HCT116 (cell line): ENCODE results near the gene HAPLN2.

ENCODE experiments used
- CEBPB ChIP-seq: IDR thresholded peaks from 2 replicates; pipeline ENCODE4 v1.6.1; 2012; ENCODE audit warnings: low read depth
- CTCF ChIP-seq, 3 experiments: fragments of 200-600 bp in 1 of 3; sonication (generic) in 1 of 3; IDR thresholded peaks in 2 of 3; conservative IDR thresholded peaks in 1 of 3; 2 replicates each; pipeline ENCODE4 v1.5.1; 2012 to 2017; ENCODE audit warnings: low read depth in 2 of 3, low read length in 2 of 3, antibody characterized with exemption in 1 of 3, borderline replicate concordance in 1 of 3, control low read depth in 1 of 3, mild to moderate bottlenecking in 1 of 3, mixed read lengths in 1 of 3, mixed run types in 1 of 3, moderate library complexity in 1 of 3; ENCODE audit not compliant: insufficient read depth in 1 of 3
- EZH2 ChIP-seq: fragments of 200-600 bp; sonication (generic); IDR thresholded peaks from 2 replicates; pipeline ENCODE4 v1.6.1; 2017; ENCODE audit warnings: antibody characterized with exemption, mixed run types
- FOSL1 ChIP-seq: IDR thresholded peaks from 2 replicates; pipeline ENCODE4 v1.6.1; 2012; ENCODE audit warnings: low read depth
- POLR2A ChIP-seq: IDR thresholded peaks from 2 replicates; pipeline ENCODE4 v1.7.0; 2011; ENCODE audit warnings: borderline replicate concordance; ENCODE audit not compliant: insufficient read depth, insufficient read length; ENCODE audit errors: extremely low read depth
- POLR2AphosphoS5 ChIP-seq: IDR thresholded peaks from 2 replicates; pipeline ENCODE4 v1.6.1; 2011; ENCODE audit warnings: mild to moderate bottlenecking, low read depth, low read length, moderate library complexity
- RAD21 ChIP-seq: IDR thresholded peaks from 2 replicates; pipeline ENCODE4 v1.6.1; 2012; ENCODE audit warnings: low read depth, mild to moderate bottlenecking
- REST ChIP-seq: IDR thresholded peaks from 2 replicates; pipeline ENCODE4 v1.6.1; 2012; ENCODE audit warnings: low read depth
- SRF ChIP-seq: IDR thresholded peaks from 2 replicates; pipeline ENCODE4 v1.6.1; 2012; ENCODE audit warnings: low read depth
- YY1 ChIP-seq: IDR thresholded peaks from 2 replicates; pipeline ENCODE4 v1.6.1; 2011; ENCODE audit warnings: low read length, low read depth, moderate library complexity, mild to moderate bottlenecking; ENCODE audit not compliant: insufficient replicate concordance; ENCODE audit errors: extremely low read depth
- ZFX ChIP-seq: fragments of 450-650 bp; IDR thresholded peaks from 2 replicates; pipeline ENCODE4 v1.6.1; 2017
- ZNF274 ChIP-seq: fragments of 200-500 bp; sonication (Bioruptor generic); IDR thresholded peaks from 2 replicates; pipeline ENCODE4 v1.6.1; 2014; ENCODE audit warnings: mild to moderate bottlenecking, low read depth, low read length, inconsistent platforms
- TF ChIP-seq, protein P1 (sequence below): IDR thresholded peaks from 2 replicates; pipeline ENCODE4 v1.6.1; 2012

GRCh38 chr1:156638189-156638985 is 19.2 kb downstream of the HAPLN2 start:
- TF ChIP-seq FOSL1 (no peak), RAD21 (no peak), CTCF (IDR thresholded peaks at IDR 0.05 in 2 of 3, conservative IDR thresholded peaks at IDR 0.05 in 1 of 3; ENCODE audit: borderline replicate concordance in 1 of 3, insufficient read depth in 1 of 3, low read depth in 2 of 3, low read length in 2 of 3) (no peak), POLR2AphosphoS5 (peak; percentile 55), EZH2 (no peak), ZNF274 (no peak), POLR2A (no peak), SRF (no peak), ZFX (no peak), YY1 (no peak), CEBPB (no peak), REST (no peak)
- TF ChIP-seq, protein P1, sequence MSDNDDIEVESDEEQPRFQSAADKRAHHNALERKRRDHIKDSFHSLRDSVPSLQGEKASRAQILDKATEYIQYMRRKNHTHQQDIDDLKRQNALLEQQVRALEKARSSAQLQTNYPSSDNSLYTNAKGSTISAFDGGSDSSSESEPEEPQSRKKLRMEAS = no peak
